Stimulated activated CD4-positive, alpha-beta T cell treated with anti-CD3 and anti-CD28 coated beads, Interleukin-1b, Interleukin-23, amount 100 ng/mL, for 24 hours (primary cell): Measurements from ENCODE around the gene PDLIM7.
A peak's percentile ranks its signal among the peaks of the same experiment; 100 is the strongest.

Source experiments
- DNase-seq, 4 experiments: peaks; one replicate each; pipeline ENCODE4 v3.0.0-alpha.2; 2020; ENCODE audit warnings: low read depth in 4 of 4, low spot score in 1 of 4

PDLIM7 gene

DNA sequence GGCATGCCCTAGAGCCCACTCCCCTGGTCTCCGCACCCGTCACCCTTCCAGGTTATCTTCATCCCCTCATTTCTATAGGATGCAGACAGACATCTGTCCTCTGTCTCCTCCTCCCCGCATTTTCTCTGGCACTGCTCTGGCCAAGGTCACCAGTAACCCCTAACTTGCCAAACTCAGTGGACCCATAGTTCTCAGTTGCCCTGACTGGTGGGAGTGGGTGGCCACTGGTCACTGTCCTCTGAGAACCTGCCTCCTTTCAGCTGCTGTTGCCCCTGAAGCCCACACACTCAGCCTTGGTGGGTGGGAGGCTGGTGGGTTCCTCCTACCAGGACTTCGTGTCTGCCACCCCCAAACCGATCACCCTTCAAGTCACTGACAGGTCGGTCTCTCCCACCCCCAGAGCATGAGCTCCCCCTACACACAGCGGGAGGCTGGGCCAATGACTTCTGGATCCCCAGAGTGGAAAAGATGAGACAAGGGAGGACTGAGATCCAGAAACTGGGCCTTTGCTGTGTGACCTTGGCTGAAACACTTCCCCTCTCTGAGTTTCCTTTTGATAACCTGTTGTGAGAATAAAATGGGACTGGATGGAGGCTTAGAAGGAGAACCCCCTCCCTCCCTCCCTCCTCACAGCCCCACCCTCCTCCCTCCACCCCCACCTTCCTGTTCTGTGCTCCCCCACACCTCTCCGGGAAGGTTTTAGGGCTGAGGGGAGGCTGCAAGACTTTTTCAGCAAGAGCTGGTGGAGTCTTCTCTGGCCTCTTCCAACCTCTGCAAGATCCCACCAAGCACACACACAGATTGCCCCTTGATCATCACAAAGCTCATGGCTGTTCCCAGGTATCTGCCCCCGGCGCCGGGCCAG is 21.6 kb downstream of the PDLIM7 start:
- DNase-seq: no peak

DNA sequence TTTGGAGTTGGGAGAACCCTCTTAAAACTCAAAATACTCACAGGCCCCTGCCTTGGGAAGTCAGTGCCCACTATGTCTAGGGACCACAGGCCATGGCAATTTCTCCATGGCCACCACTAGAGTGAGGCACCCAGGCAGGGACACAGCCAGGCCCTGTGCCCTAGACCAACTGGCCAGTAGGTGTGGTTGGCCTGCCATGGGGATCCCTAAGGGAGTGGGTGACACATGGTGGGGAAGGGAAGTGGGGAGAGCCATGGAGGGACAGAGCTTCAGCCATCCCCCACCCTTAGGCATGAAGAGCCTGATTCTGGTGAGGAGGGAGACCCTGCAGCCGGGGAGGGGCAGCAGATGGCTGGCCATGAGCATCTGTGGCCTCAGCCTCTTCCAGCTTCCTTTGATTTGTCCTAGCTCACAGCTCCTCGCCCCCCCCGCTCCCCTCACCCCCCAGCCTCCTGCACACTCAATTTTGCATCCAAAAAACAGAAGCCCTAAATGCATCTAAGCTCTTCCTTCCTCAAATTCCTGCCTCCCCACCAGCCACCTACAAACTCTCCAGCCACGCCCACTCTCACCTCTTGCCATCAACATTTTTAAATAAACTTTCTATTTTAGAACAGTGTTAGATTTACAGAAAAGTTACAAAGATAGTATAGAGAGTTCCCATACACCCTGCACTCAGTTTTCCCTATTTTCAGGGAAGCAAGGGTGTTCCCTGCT is 22.4 kb downstream of the PDLIM7 start:
- DNase-seq: no peak

DNA sequence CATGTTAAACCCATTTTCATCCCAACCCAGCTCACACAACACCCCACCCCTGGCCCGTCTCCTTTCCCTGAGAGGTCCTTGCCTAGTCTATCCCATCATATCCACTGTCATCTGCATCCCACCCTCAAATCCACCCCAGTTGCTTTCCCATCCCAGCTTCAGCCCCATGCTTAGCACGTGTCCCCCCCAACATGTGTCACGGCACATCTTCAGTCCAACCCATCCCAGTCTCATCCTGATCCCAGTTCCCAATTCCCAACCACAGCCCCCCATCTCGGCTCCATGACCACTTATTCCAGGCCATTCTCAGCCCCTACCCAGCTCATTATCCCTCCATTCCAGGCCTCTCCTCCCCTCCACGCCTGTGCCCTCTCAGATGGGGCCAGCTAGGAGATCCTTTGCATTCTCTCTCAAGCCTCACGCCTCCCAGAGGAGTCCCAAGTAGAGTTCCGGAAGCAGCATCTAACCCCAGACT is 23.4 kb downstream of the PDLIM7 start:
- DNase-seq: no peak

DNA sequence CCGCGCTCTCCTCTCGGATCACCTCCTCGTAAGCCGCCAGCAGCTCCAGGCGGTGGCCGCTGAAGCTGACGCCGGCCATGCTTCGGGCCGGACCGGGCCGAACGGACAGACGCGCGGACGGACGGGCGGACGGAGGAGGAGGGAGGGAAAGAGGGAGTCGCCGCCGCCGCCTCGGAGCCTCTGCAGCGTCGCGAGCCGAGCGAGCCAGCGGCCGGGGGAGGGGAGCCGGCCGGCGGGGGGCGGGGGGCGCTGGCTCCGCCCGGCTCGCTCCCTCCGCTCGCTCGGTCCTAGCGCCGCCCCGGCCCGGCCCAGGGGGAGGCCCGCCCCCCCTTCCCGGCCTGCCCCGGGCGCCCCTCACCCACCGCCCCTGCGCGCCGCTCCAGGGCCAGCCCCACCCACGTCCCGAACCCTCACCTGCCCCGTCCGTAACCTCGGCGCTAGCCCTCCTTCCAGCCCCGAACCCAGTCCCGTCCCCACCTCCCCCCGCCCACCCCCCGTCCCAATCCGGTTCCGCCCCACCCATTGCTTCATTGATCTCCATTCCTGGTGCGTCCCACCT is 23.9 kb downstream of the PDLIM7 start, which contains the start of gene DBN1:
DBN1 (minus strand) TSS at position 192 of the 559 bp plus-strand sequence; CDS start at position 79, 113 bp downstream.
- DNase-seq: no peak

DNA sequence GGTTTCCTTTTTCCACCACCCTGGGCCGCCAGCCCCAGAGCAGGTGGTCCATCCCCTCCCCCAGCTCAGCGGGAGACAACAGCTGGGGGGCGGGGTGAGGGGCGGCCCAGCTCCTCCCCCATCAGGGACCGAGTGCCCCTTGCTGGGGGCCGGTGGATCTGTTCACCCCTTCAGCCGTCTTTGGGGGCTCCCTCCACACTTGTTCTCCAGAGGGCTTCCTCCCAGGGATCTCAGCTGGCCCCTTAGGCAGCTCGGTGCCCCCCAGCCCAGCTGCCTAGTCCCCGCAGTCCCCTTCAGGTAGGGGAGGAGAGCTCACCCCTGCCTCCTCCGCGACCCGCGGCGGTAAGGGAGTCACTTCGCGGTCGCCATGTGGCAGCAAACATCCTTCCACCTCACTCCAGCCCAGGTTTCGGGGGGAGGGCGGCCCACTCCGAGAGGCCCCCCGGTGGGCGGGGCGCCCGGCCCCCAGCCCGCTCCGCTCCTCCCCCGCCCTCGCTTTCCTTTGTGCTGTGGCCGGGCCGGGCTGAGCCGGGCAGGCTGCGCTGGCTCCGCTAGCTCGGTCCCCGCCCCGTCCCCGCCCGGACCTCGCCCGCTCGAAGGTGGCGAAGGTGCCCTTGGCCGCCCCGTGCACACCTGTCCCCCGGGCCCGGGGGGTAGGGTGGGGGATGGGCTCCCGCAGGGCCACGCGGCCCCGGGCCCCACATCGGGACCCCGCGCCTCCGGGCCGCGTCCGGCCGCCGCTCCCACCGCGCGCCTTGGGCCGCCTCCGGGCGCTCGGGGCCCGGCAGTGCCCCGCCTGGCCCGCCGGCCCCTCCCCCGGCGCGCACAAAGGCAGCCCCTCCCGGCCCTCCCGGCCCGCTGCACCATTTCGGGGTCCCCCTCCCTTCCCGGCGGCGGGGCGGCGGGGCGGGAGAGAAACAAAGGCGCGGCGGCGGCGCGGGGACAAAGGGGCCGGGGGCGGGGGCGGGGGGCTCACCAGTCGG is 24.7 kb downstream of the PDLIM7 start:
- peak in 1 of 4 experiments; percentile 58 for DNase-seq

DNA sequence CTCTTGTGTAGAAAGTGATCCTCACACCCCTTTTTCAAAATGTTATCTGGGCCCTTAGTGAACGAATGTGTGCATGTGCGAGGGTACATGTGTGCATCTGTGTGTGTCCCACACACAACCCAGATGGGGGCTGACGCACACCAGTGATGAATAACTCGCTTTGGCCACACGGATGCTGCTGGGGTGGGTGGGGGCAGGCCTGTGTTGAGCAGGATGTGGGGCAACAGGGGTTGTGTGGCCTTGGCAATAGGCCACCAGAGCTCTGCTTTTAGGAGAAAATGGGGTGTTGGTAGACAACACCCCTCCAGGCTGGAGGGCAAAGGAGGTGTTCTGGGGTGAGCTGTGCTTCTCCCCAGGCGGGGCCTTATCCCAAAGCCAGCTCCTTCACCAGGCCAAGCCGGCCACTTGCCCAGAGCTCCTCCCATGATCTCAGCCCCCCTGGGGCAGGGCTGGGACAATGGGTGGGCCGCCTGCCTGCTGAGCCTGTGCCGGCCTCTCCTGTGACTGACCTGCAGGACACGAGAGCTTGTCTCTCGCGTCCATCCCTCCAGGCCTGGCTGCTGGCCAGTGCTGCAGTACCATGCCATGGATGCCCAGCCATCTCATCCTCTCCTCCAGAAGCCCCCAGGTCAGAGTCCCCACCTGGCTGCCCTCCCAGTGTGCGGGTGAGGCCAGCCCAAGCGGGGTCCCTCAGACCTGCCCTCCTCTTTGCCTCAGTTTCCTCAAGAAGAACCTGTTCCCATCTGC is 25.6 kb downstream of the PDLIM7 start:
- no peak for DNase-seq

DNA sequence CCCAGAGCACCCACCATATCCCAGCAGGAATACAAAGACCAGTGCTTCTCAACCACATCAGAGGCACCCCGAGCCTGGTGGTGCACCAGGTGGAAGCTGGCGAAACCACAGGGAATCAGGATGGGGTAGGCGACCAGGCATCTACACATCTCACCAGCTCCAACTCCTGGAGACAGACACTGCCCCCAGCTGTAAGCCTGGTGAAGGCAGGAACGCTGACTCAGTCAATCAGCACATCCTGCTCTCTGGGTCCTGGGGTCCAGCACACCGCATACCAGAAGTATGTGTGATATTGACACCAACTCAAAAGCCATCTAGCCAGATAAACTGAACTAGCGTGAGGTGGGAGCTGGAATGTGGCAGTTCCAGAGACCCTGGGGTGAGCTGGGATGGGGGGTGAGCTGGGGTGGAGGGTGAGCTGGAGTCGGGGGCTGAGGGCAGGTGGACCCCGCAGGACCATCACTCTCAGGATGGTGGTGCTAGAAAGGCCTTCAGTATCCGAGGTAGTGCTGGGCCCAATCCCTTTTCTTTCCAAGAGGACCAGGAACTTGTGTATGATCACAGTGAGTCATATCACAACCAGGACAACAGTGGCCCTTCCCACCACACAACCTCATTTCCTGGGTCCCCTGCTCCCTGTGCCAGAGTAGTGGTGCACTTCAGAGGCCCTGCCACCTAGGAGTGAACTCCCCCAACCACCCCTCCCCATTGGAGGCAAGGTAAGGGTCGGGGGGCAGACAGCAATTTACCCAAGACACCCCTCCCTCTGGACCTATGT is 26.5 kb downstream of the PDLIM7 start:
- DNase-seq: no peak

DNA sequence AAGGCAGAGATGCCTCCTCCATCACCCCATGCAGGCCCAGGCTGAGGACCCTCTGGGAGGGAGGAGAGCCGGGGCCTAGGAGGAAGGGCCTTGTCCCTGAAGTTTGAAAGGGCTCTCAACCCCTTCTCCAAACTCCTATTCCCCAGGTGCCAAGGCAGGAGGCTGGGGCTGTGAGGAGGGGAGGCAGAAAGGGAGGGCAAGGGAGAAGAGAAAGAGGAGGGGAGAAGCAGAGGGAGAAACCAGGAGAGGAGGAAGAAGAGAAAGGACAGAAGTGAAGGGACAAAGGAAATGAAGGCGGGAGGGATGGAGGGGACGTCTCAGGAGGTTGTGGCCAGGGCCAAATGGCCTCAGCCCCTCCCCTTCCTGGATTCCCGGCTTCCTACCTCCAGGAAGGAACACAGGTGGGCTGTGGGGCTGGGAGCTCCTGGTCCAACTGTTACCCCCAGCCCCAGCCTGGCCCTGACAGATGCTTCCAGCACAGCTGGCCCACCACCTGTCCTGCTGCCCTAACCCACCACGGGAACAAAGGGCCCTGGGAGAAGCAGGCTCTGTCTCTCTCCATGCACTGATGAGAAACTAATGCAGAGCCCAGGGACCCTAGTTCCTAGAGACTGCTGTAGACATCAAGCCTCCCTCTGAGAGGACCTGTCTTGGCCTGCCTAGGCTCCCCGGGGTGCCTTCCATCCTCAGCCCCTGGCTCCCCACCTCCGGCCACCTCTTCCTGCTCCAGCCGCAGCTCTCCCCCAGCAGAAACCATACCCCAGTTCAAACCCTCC is 27.5 kb downstream of the PDLIM7 start:
- no peak for DNase-seq

DNA sequence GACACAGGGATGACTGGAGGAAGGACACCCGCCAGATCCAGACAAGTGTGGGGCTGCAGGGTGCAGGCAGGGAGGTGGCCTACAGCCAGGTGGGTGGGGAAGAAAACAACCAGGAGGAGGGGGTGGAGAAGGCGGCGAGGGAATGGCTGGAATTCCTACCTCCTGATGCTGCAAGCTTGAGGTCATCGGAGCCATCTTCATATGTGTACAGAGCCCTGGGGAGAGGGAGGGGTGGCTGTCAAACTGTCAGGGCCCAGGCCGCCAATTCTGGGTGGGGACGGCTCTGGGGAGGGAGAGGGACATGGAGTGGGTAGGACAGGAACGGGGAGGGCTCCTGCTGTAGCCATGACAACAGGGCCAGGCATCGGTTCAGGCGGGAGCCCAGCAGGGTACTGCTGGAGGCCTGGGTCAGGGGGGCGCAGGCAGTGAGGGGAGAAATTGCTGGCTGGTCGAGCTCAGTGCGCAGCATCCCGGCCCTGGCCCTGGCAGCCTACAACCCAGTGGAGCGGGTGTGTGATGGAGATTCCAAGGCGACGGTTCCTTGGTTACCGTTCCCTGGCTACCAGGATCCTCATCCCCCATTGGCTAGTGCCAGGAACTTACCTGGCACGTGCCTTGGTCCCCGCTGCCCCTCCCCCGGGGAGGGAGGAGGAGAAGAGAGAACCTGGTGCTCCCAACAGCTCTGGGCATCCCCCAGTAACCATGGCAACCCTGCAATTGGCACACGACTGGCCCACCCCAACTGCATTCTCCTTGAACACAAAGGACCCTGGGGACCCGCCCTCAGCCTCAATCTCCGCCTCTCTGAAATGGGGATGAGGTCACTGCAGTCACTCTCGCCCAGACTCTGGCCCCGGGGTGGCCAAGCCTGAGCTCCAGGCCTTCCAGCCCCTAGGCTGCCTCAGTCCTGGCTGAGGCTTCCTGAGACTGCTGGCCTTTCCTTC is 28.4 kb downstream of the PDLIM7 start:
- DNase-seq: no peak

DNA sequence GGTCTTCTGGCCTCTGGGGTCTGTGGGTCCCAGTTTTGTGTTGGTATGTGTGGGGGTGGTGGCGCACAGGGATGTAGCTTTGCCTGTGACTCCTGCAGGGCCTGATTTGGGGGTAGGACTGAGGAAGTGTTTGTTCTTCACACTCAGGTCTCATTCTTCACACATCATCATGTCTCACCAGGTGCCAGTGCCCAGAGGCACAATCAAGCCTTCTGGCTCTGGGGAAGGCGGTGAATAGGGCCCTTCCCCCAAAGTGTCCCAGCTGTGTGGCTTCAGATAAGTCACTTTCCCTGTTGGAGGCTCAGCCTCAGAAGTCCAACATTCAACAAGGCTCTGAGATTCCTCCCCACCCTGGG is 29.1 kb downstream of the PDLIM7 start:
- DNase-seq: no peak

DNA sequence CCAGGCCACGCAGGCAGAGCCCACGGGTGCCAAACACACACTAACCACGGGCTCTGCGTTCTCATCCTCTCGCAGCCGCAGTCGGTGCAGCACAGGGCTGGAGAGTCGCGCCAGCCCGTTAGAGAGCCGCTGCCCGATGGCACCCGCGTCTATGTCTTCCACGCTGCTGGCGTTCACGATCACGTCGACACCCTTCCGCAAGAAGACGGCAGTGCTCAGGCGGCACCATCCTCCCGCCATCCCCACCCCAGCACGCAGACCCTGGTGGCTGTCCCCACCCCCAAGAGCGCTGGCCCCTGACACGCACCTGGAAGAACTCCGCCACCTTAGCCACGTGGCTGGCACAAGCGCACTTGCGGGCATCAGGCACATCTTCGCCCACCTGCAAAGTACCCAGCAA is 30.0 kb downstream of the PDLIM7 start:
- no peak for DNase-seq

DNA sequence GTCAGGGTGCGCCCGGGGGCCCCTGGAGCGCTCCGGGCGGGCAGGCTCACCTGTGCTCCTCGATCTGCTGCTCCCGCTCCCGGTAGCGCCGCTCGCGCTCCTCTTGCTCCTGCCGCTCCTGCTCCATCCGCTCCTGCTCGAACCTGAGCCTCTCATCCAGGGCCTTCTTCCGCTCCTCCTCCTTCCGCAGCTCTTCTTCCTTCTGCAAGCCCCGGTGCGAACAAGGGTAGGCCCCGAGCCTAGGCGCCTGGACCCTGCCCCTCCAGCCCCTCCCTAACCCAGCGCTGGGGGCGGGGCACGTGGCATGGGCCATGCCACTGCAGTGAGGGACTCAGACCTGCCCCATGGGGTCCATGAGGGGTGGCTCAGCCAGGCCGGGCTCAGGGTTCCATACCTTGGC is 30.5 kb downstream of the PDLIM7 start:
- DNase-seq: no peak

DNA sequence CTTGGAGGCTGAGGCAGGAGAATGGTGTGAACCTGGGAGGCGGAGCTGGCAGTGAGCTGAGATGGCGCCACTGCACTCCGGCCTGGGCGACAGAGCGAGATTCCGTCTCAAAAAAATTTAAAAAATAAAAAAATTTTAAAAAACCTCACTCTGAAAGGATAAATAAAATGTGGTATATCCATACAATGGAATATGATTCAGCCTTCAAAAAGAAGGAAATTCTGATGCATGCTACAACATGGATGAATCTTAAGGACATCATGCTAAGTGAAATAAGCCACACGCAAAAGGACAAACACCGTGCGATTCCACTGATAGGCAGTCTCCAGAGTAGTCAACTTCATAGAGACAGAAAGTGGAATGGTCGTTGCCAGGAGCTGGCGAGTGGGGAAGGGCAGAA is 32.4 kb downstream of the PDLIM7 start:
- no peak for DNase-seq

DNA sequence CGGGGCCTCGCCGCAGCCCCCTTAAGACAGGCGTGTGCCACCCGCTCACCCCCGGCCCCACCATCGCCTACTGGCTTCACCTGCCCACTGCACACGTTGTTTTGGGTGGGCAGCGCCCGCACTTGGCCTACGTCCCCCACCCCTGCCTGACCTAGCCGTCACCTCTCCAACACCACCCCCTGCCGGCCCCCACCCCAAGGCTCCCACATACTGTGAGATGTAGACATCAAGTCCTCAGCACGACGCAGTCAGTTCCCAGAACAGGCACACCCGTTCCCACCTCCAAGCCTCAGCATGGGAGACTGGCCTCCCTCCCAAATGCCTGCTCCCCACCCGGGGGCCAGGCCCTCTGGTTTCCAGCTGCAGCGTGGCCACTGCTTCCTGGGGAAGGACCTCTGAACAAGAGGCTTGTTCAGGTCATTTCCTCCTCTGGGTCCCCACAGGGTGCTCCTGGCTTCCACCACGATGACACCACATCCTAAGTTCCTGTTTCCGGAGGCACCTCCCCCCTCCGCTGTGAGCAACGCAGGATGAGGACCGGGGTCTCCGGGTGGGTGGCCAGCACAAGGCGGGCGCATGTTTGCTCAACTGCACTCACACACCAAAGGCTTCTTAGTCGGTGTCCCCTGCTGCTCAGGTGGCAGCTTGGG is 35.3 kb downstream of the PDLIM7 start:
- no peak for DNase-seq

DNA sequence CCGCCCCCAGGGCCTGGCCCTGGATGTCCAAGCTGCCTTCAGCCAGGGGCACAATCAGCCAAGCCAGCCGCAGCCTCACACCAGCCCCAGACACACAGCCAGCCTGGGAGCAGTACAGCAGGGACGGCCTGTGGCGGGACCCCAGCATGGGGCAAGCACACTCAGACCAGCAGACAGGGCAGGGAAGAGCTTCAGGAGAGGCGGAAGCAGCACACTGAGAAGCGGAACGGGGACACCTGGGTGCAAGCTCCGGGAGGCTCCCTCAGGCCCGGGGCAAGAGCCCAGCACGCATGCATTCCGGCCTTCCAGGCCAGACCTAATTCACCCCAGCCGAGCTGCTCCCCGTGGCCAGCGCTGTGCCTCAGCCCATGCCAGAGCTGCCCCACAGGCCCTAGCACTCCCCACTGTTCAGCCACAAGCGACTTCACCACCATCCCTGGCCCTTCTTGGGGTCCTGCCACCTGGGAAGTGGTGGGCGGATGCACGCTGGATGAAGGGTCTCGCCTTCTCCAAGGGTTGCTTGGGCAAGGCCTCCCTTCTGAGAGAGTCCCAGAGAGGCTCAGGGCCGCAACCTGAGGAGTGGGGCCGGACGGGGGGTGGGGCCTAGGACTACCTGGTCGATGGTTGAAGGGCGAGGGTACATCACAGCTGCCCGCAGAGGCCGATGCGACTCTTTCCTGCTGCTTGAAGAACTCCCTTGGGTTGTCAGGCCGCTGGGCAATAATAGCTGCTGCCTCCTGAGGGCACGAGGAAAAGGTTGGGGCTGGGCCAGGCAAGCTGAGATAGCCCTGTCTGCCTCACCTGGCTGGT is 37.4 kb downstream of the PDLIM7 start:
- no peak for DNase-seq

DNA sequence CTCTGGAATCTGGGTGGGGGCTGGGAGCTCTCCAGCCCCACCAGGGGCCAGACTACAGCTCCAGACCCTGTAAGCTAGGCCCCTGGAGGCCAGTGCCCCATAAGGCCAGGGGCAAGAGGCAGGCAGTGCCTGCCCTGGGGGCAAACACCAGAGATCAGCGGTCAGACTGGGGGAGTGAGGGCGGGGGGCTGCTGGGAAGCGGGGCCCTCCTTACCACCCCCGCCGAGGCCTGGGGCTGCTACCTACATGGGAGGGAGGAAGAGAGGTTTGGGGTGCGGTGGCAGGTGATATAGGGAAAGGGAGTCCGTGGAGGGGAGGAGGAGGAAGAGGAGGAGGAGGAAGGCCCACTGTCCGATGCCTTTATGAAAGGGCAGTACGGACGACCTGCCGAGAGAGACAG is 38.0 kb downstream of the PDLIM7 start:
- no peak for DNase-seq
